Activated CD8-positive, alpha-beta T cell treated with anti-CD3 and anti-CD28 coated beads for 36 hours (primary cell): ENCODE measurements around the gene APOC1. TPM values are rescaled to one million over a fixed set of nuclear protein-coding genes. Genes with fewer than 3 reads are reported as not detected.
"Not testable (repeated sequence)": the region's sequence is repeated elsewhere in the genome, so short reads cannot be mapped to it uniquely, and the experiment has no call there.

Experiments
- ATAC-seq: fragments of 200-7000 bp; cut with Tn5 transposase; one replicate; pipeline ENCODE4 v1.10.0; 2021; ENCODE audit warnings: mild to moderate bottlenecking, moderate library complexity
- CTCF ChIA-PET: fragments of 350-600 bp; sonication (Branson Sonifier 250); formaldehyde crosslinking; loops from one replicate; lab custom pipeline; 2021; ENCODE audit warnings: antibody characterized with exemption; lab: Charles Lee
- POLR2A ChIA-PET: fragments of 350-600 bp; sonication (Branson Sonifier 250); formaldehyde crosslinking; loops from one replicate; lab custom pipeline; 2021; ENCODE audit warnings: antibody characterized with exemption; lab: Charles Lee
- DNase-seq: peaks from one replicate; pipeline ENCODE4 v3.0.0-alpha.2; 2020
- H3K27ac Mint-ChIP-seq: one replicate; pipeline ENCODE4 v1.8.0; 2021; ENCODE audit warnings: mild to moderate bottlenecking, mixed read lengths
- H3K27me3 Mint-ChIP-seq: one replicate; pipeline ENCODE4 v1.8.0; 2021; ENCODE audit warnings: mixed read lengths
- H3K36me3 Mint-ChIP-seq: one replicate; pipeline ENCODE4 v1.8.0; 2021; ENCODE audit warnings: low read depth, mixed read lengths
- H3K4me1 Mint-ChIP-seq: one replicate; pipeline ENCODE4 v1.8.0; 2021; ENCODE audit warnings: low read depth, mixed read lengths
- H3K4me3 Mint-ChIP-seq: one replicate; pipeline ENCODE4 v1.8.0; 2021; ENCODE audit warnings: mild to moderate bottlenecking, moderate library complexity, mixed read lengths
- H3K9me3 Mint-ChIP-seq: one replicate; pipeline ENCODE4 v1.8.0; 2021; ENCODE audit warnings: mixed read lengths
- intact Hi-C: fragments of 100-400 bp; cut with micrococcal nuclease; formaldehyde crosslinking; loops from one replicate; pipeline ENCODE4 v1.10.0; 2022
- total RNA-seq, 2 experiments: library from RNA; stranded (reverse); gene quantifications; one replicate each; pipeline ENCODE4 v1.2.3, GENCODE V29; 2021
- TF ChIP-seq, protein P1 (sequence below): fragments of 200-600 bp; IDR thresholded peaks from one replicate; pipeline ENCODE4 v1.8.0; 2022; ENCODE audit warnings: antibody characterized with exemption, mild to moderate bottlenecking

Gene APOC1
- total RNA-seq, 2 experiments from 2014 or later: 2.5 to 3.6 TPM

DNA sequence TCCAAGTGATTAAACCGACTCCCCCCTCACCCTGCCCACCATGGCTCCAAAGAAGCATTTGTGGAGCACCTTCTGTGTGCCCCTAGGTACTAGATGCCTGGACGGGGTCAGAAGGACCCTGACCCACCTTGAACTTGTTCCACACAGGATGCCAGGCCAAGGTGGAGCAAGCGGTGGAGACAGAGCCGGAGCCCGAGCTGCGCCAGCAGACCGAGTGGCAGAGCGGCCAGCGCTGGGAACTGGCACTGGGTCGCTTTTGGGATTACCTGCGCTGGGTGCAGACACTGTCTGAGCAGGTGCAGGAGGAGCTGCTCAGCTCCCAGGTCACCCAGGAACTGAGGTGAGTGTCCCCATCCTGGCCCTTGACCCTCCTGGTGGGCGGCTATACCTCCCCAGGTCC is 6.8 kb upstream of the APOC1 start:
- Mint-ChIP-seq H3K27ac (no peak overlapping the region), H3K4me1 (peaks cover 10% of the 10 kb centered on the region), H3K27me3 (peaks cover 24% of the 10 kb centered on the region), H3K4me3 (no peak overlapping the region), H3K9me3 (no peaks in the 10 kb centered on the region), H3K36me3 (peaks cover 6% of the 10 kb centered on the region)
- CTCF ChIA-PET: no interaction called here
- POLR2A ChIA-PET: interaction anchor here (0.6 to 1.1 kb wide), 2 partner anchors 47 to 324 kb away, joined by 3 to 5 read pairs; no protein-coding TSS in a partner anchor
- TF ChIP-seq, protein P1, sequence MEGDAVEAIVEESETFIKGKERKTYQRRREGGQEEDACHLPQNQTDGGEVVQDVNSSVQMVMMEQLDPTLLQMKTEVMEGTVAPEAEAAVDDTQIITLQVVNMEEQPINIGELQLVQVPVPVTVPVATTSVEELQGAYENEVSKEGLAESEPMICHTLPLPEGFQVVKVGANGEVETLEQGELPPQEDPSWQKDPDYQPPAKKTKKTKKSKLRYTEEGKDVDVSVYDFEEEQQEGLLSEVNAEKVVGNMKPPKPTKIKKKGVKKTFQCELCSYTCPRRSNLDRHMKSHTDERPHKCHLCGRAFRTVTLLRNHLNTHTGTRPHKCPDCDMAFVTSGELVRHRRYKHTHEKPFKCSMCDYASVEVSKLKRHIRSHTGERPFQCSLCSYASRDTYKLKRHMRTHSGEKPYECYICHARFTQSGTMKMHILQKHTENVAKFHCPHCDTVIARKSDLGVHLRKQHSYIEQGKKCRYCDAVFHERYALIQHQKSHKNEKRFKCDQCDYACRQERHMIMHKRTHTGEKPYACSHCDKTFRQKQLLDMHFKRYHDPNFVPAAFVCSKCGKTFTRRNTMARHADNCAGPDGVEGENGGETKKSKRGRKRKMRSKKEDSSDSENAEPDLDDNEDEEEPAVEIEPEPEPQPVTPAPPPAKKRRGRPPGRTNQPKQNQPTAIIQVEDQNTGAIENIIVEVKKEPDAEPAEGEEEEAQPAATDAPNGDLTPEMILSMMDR: no peak
- intact Hi-C loops: no loop called here
- DNase-seq: no peak
- ATAC-seq: no peak

DNA sequence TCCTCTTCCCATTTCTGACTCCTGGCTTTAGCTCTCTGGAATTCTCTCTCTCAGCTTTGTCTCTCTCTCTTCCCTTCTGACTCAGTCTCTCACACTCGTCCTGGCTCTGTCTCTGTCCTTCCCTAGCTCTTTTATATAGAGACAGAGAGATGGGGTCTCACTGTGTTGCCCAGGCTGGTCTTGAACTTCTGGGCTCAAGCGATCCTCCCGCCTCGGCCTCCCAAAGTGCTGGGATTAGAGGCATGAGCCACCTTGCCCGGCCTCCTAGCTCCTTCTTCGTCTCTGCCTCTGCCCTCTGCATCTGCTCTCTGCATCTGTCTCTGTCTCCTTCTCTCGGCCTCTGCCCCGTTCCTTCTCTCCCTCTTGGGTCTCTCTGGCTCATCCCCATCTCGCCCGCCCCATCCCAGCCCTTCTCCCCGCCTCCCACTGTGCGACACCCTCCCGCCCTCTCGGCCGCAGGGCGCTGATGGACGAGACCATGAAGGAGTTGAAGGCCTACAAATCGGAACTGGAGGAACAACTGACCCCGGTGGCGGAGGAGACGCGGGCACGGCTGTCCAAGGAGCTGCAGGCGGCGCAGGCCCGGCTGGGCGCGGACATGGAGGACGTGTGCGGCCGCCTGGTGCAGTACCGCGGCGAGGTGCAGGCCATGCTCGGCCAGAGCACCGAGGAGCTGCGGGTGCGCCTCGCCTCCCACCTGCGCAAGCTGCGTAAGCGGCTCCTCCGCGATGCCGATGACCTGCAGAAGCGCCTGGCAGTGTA is 6.2 kb upstream of the APOC1 start:
- intact Hi-C loops: no loop called here
- Mint-ChIP-seq H3K4me3 (no peak overlapping the region), H3K4me1 (peaks cover 10% of the 10 kb centered on the region), H3K36me3 (peaks cover 2% of the 10 kb centered on the region), H3K9me3 (no peaks in the 10 kb centered on the region), H3K27me3 (peaks cover 30% of the 10 kb centered on the region), H3K27ac (no peak overlapping the region)
- DNase-seq (no peak), ATAC-seq (no peak)
- ChIA-PET POLR2A (interaction anchor here (0.6 to 1.1 kb wide), 2 partner anchors 46 to 325 kb away, joined by 3 to 5 read pairs; no protein-coding TSS in a partner anchor), CTCF (no interaction called here)
- TF ChIP-seq, protein P1: no peak

DNA sequence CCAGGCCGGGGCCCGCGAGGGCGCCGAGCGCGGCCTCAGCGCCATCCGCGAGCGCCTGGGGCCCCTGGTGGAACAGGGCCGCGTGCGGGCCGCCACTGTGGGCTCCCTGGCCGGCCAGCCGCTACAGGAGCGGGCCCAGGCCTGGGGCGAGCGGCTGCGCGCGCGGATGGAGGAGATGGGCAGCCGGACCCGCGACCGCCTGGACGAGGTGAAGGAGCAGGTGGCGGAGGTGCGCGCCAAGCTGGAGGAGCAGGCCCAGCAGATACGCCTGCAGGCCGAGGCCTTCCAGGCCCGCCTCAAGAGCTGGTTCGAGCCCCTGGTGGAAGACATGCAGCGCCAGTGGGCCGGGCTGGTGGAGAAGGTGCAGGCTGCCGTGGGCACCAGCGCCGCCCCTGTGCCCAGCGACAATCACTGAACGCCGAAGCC is 5.6 kb upstream of the APOC1 start:
- TF ChIP-seq, protein P1: no peak
- no peaks in the 10 kb centered on the region for H3K36me3 Mint-ChIP-seq
- ATAC-seq (no peak), DNase-seq (no peak)
- intact Hi-C loops: no loop called here
- ChIA-PET POLR2A (no interaction called here), CTCF (interaction anchor here (1.5 kb wide), 1 partner anchor 43 kb away, joined by 8 read pairs; no protein-coding TSS in a partner anchor)
- H3K27ac Mint-ChIP-seq: no peak overlapping the region
- H3K9me3 Mint-ChIP-seq: no peaks in the 10 kb centered on the region
- peaks cover 8% of the 10 kb centered on the region for H3K4me1 Mint-ChIP-seq
- H3K27me3 Mint-ChIP-seq: peaks cover 35% of the 10 kb centered on the region
- no peak overlapping the region for H3K4me3 Mint-ChIP-seq

DNA sequence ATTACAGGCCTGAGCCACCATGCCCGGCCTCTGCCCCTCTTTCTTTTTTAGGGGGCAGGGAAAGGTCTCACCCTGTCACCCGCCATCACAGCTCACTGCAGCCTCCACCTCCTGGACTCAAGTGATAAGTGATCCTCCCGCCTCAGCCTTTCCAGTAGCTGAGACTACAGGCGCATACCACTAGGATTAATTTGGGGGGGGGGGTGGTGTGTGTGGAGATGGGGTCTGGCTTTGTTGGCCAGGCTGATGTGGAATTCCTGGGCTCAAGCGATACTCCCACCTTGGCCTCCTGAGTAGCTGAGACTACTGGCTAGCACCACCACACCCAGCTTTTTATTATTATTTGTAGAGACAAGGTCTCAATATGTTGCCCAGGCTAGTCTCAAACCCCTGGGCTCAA is 4.6 kb upstream of the APOC1 start:
- TF ChIP-seq, protein P1: no peak
- no peaks in the 10 kb centered on the region for H3K9me3 Mint-ChIP-seq
- intact Hi-C loops: no loop called here
- no peak overlapping the region for H3K27ac Mint-ChIP-seq
- H3K36me3 Mint-ChIP-seq: no peaks in the 10 kb centered on the region
- ATAC-seq: no peak
- POLR2A ChIA-PET: interaction anchor here (0.7 to 1.1 kb wide), 3 partner anchors 15 to 183 kb away, joined by 3 read pairs; no protein-coding TSS in a partner anchor
- peaks cover 8% of the 10 kb centered on the region for H3K4me1 Mint-ChIP-seq
- H3K4me3 Mint-ChIP-seq: no peak overlapping the region
- peaks cover 42% of the 10 kb centered on the region for H3K27me3 Mint-ChIP-seq
- DNase-seq: no peak
- CTCF ChIA-PET: interaction anchor here (1.5 kb wide), 1 partner anchor 42 kb away, joined by 8 read pairs; no protein-coding TSS in a partner anchor

DNA sequence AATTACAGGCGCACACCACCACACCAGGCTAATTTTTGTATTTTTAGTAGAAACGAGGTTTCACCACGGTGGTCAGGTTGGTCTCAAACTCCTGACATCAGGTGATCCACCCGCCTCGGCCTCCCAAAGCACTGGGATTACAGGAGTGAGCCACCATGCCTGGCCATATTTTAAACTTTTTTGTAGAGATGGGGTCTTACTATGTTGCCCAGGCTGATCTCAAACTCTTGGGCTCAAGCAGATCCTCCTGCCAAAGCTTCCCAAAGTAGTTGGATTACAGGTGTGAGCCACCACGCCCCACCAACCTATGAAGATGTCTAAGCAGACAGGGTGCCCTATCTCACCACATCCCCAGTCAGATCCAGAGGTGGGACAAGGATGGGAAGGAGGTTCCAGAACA is 2.5 kb upstream of the APOC1 start:
- H3K4me1 Mint-ChIP-seq, H3K4me3 Mint-ChIP-seq, intact Hi-C loops, DNase-seq, H3K9me3 Mint-ChIP-seq, H3K36me3 Mint-ChIP-seq, H3K27ac Mint-ChIP-seq, ATAC-seq: not testable (repeated sequence)
- ChIA-PET POLR2A (interaction anchor here (0.7 to 1.6 kb wide), 5 partner anchors 10 to 40 kb away, joined by 3 to 6 read pairs (median 3); no protein-coding TSS in a partner anchor), CTCF (interaction anchor here (0.7 to 1.7 kb wide), 3 partner anchors 10 to 45 kb away, joined by 3 to 5 read pairs (median 4); no protein-coding TSS in a partner anchor)
- peaks cover 30% of the 10 kb centered on the region for H3K27me3 Mint-ChIP-seq
